Left lung (tissue), 10 donors: Measurements from ENCODE around the gene TIGAR. TPM values are rescaled to one million over a fixed set of nuclear protein-coding genes. Genes with fewer than 3 reads are reported as not detected.

ENCODE experiments used
- ATAC-seq: fragments of 200-7000 bp; cut with Tn5 transposase; one replicate; pipeline ENCODE4 v1.9.1; 2020; ENCODE audit warnings: moderate library complexity
- DNase-seq, 4 donors: peaks; one replicate each; pipeline ENCODE4 v3.0.0-alpha.2; 2013 to 2020
- H3K27ac ChIP-seq, 2 donors: fragments of 200-600 bp; sonication (generic) in 1 of 2; one replicate each; pipeline versions ENCODE4 v1.5.0 to v1.8.0; 2020 to 2021
- H3K27me3 ChIP-seq, 2 donors: fragments of 200-600 bp; sonication (generic) in 1 of 2; one replicate each; pipeline versions ENCODE4 v1.5.0 to v1.8.0; 2020 to 2021
- H3K36me3 ChIP-seq, 2 donors: fragments of 200-600 bp; sonication (generic) in 1 of 2; one replicate each; pipeline versions ENCODE4 v1.5.0 to v1.8.0; 2020 to 2021
- H3K4me1 ChIP-seq, 2 donors: fragments of 200-600 bp; one replicate each; pipeline ENCODE4 v1.8.0; 2021
- H3K4me3 ChIP-seq, 2 donors: fragments of 200-600 bp; sonication (generic) in 1 of 2; one replicate each; pipeline versions ENCODE4 v1.5.0 to v1.8.0; 2020 to 2021; ENCODE audit warnings: mild to moderate bottlenecking in 1 of 2
- H3K9me3 ChIP-seq, 2 donors: fragments of 200-600 bp; sonication (generic) in 1 of 2; one replicate each; pipeline versions ENCODE4 v1.5.0 to v1.8.0; 2020 to 2021
- intact Hi-C, 2 donors: fragments of 100-400 bp; cut with DNase I; formaldehyde crosslinking; loops; one replicate each; pipeline versions ENCODE4 v1.11.2 to v1.14.2; 2022
- polyA plus RNA-seq, 6 donors: library from polyadenylated mRNA; unstranded; fragments of 120-200 nt; gene quantifications; one replicate each; pipeline ENCODE4 v1.2.1, GENCODE V29; 2013; ENCODE audit not compliant: insufficient read length in 6 of 6
- total RNA-seq, 2 donors: library from RNA; stranded (reverse); fragmentation: NEBNext Ultra II Directional; extraction: Animal tissue kit (Norgen Biotek cat#: 25700); gene quantifications; one replicate each; pipeline ENCODE4 v1.2.1, GENCODE V29; 2021
- TF ChIP-seq, protein P1 (sequence below), 2 donors: fragments of 200-600 bp; sonication (generic) in 1 of 2; IDR thresholded peaks; one replicate each; pipeline versions ENCODE4 v1.5.0 to v1.8.0; 2021; ENCODE audit warnings: antibody characterized with exemption in 2 of 2
- donor health status: DM: no; HTN: yes; CAD: no.
- donor health status: DM: no; HTN: no; CAD: no.

The TIGAR gene
- total and polyA plus RNA-seq, 8 donors: 2.7 to 21.4 (median 5.0) TPM

DNA sequence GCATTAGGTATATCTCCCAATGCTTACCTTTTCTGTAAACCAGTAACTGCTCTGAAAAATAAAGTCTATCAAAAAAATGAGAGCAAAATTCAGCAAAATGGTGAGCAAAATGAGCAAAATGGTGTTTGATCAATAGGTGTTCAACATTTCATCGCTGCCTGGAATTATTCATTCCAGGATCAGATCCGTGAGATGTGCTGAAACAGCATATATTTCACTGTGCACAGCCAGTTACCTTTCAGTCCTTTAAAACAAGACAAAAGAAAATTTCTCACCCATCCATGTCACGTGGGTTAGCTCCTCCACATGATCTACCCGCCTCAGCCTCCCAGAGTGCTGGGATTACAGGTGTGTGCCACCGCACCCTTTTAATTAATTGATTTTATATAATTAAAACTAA lies 66.6 kb downstream of the TIGAR start:
- no peak for DNase-seq
- TF ChIP-seq, protein P1, sequence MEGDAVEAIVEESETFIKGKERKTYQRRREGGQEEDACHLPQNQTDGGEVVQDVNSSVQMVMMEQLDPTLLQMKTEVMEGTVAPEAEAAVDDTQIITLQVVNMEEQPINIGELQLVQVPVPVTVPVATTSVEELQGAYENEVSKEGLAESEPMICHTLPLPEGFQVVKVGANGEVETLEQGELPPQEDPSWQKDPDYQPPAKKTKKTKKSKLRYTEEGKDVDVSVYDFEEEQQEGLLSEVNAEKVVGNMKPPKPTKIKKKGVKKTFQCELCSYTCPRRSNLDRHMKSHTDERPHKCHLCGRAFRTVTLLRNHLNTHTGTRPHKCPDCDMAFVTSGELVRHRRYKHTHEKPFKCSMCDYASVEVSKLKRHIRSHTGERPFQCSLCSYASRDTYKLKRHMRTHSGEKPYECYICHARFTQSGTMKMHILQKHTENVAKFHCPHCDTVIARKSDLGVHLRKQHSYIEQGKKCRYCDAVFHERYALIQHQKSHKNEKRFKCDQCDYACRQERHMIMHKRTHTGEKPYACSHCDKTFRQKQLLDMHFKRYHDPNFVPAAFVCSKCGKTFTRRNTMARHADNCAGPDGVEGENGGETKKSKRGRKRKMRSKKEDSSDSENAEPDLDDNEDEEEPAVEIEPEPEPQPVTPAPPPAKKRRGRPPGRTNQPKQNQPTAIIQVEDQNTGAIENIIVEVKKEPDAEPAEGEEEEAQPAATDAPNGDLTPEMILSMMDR (IDR thresholded peaks at IDR 0.05): no peak
- Histone ChIP-seq H3K27ac (no peak overlapping the region), H3K4me3 (no peak overlapping the region), H3K4me1 (no peaks in the 10 kb centered on the region), H3K9me3 (no peaks in the 10 kb centered on the region), H3K36me3 (no peaks in the 10 kb centered on the region), H3K27me3 (peaks cover 0 to 13% of the 10 kb centered on the region in 2 donors)
- ATAC-seq: no peak
- intact Hi-C loops: no loop called here

GRCh38 chr12:4388032-4388431 lies 67.0 kb downstream of the TIGAR start:
- no peaks in the 10 kb centered on the region for H3K36me3 ChIP-seq
- H3K9me3 ChIP-seq: no peaks in the 10 kb centered on the region
- intact Hi-C loops: no loop called here
- DNase-seq (no peak), ATAC-seq (no peak)
- peaks cover 0 to 15% of the 10 kb centered on the region in 2 donors for H3K27me3 ChIP-seq
- TF ChIP-seq, protein P1 (IDR thresholded peaks at IDR 0.05): no peak
- no peak overlapping the region for H3K4me3 ChIP-seq
- no peak overlapping the region for H3K27ac ChIP-seq
- no peaks in the 10 kb centered on the region for H3K4me1 ChIP-seq

DNA sequence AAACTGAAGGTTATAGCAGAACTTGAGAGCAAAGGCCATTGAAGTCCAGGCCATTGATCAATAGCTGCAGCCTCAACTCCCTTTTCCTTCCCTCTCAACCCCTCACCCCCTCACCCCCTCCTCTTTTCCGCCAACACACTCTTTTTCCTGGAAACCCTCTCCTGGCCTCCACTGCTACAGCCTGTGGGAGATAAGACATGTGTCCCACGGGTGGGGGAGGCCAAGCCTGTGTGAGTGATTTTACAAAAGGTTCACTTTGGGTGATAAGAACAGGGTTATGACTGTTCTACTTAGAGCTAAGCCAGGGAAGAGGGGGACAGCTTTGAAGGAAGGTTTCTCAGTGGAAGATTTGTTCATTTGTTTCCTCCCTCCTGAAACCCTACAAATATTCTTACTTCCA lies 67.6 kb downstream of the TIGAR start:
- Histone ChIP-seq H3K4me3 (no peak overlapping the region), H3K27ac (no peak overlapping the region), H3K27me3 (peaks cover 0 to 18% of the 10 kb centered on the region in 2 donors), H3K4me1 (no peaks in the 10 kb centered on the region), H3K36me3 (no peaks in the 10 kb centered on the region), H3K9me3 (no peaks in the 10 kb centered on the region)
- no peak for ATAC-seq
- no peak for DNase-seq
- intact Hi-C loops: no loop called here
- TF ChIP-seq, protein P1 (IDR thresholded peaks at IDR 0.05): no peak

- no peak overlapping the region for H3K4me3 ChIP-seq
- intact Hi-C loops: no loop called here
- H3K27ac ChIP-seq: no peak overlapping the region
- no peak for ATAC-seq
- H3K4me1 ChIP-seq: no peaks in the 10 kb centered on the region
- TF ChIP-seq, protein P1 (IDR thresholded peaks at IDR 0.05): no peak
- H3K27me3 ChIP-seq: peaks cover 0 to 32% of the 10 kb centered on the region in 2 donors
- peak in 1 of 4 donors; percentile 24 for DNase-seq
- no peaks in the 10 kb centered on the region for H3K9me3 ChIP-seq
- no peaks in the 10 kb centered on the region for H3K36me3 ChIP-seq
Observed at GRCh38 chr12:4392223-4392742, 71.3 kb downstream of the TIGAR start.

DNA sequence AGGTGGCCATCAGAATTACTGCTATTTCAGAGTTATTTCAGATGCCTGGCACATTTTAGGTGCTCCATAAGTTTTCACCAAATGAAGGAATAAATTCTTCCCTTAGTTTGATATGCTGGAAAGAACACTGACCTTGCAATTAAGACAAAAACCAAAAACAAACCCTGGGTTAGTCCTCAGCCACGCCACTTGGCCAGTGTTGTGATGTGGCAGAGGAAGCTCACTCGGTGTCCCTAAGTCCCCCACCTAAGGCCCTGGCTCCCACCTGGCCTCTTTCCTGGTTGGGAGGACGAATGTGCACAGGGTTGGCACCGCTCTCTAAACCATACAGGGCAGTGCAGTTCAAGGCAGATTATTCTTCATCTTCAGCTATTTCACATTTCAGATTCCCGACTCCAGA lies 72.2 kb downstream of the TIGAR start:
- Histone ChIP-seq H3K4me3 (no peak overlapping the region), H3K4me1 (no peaks in the 10 kb centered on the region), H3K27me3 (peaks cover 0 to 32% of the 10 kb centered on the region in 2 donors), H3K36me3 (no peaks in the 10 kb centered on the region), H3K9me3 (no peaks in the 10 kb centered on the region), H3K27ac (no peak overlapping the region)
- intact Hi-C loops: no loop called here
- DNase-seq (no peak), ATAC-seq (no peak)
- TF ChIP-seq, protein P1 (IDR thresholded peaks at IDR 0.05): no peak
